RWPE1 (cell line): ENCODE measurements around the gene ADGRV1.
"Not testable (repeated sequence)": the region's sequence is repeated elsewhere in the genome, so short reads cannot be mapped to it uniquely, and the experiment has no call there.

Source experiments
- CTCF ChIA-PET: fragments of 350-600 bp; sonication (Branson Sonifier 250); formaldehyde crosslinking; extraction: SDS; loops from one replicate; lab custom pipeline; 2021; lab: Yijun Ruan, JAX
- POLR2A ChIA-PET: fragments of 400-600 bp; formaldehyde crosslinking; extraction: SDS; loops from one replicate; lab custom pipeline; 2020; ENCODE audit warnings: antibody characterized with exemption; ENCODE audit not compliant: low non-redundant PET; lab: Yijun Ruan, JAX
- DNase-seq: peaks from one replicate; pipeline ENCODE4 v3.0.0; 2012; ENCODE audit warnings: low spot score
- H3K27ac ChIP-seq: fragments of 450-650 bp; 2 replicates; pipeline ENCODE4 v1.5.1; 2017
- CTCF ChIP-seq: fragments of 450-650 bp; conservative IDR thresholded peaks from 2 replicates; pipeline ENCODE4 v1.5.1; 2017; ENCODE audit warnings: low read depth, mild to moderate bottlenecking

Gene ADGRV1

GRCh38 chr5:90813392-90813791, 254.8 kb downstream of the ADGRV1 start:
- no peak for TF ChIP-seq CTCF
- ChIA-PET CTCF (no interaction called here), POLR2A (no interaction called here)
- DNase-seq, result no peak
- no peak overlapping the region for H3K27ac ChIP-seq

DNA sequence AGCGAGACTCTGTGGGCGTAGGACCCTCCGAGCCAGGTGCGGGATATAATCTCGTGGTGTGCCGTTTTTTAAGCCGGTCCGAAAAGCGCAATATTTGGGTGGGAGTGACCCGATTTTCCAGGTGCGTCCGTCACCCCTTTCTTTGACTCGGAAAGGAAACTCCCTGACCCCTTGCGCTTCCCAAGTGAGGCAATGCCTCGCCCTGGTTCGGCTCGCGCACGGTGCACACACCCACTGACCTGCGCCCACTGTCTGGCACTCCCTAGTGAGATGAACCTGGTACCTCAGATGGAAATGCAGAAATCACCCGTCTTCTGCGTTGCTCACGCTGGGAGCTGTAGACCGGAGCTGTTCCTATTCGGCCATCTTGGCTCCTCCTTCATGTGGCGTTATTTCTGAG, 263.5 kb downstream of the ADGRV1 start:
- DNase-seq, H3K27ac ChIP-seq, POLR2A ChIA-PET, CTCF ChIA-PET: not testable (repeated sequence)

- ChIA-PET POLR2A (interaction anchor here (0.8 kb wide), 1 partner anchor 114 kb away, joined by 4 read pairs; no protein-coding TSS in a partner anchor), CTCF (no interaction called here)
- TF ChIP-seq CTCF, result no peak
- DNase-seq, result no peak
- H3K27ac ChIP-seq, result no peak overlapping the region
These were observed 265.8 kb downstream of the ADGRV1 start for GRCh38 chr5:90824436-90824835.

GRCh38 chr5:90830058-90830457, 271.5 kb downstream of the ADGRV1 start:
- ChIA-PET CTCF (interaction anchor here (0.6 to 1.0 kb wide), 2 partner anchors 14 to 616 kb away, joined by 3 to 4 read pairs; no protein-coding TSS in a partner anchor), POLR2A (no interaction called here)
- TF ChIP-seq CTCF, result no peak
- H3K27ac ChIP-seq, result no peak overlapping the region
- no peak for DNase-seq

DNA sequence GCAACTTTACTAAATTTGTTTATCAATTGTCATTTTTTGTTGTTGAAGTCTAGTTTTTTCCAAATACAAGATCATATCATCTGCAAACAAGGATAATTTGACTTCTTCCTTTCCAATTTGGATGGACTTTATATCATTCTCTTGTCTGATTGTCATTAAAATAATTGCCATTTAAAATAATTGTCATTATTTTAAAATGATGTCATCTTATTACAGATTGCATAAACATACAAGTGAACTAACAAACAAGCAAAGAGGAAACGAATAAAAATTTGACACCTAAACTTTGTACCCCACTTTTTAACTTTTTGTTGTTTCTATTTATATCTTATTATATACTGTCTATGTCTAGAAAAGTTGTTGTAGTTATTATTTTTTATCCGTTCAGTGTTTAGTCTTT, 275.2 kb downstream of the ADGRV1 start:
- ChIA-PET CTCF (no interaction called here), POLR2A (no interaction called here)
- TF ChIP-seq CTCF, result no peak
- H3K27ac ChIP-seq, result no peak overlapping the region
- DNase-seq, result no peak

DNA sequence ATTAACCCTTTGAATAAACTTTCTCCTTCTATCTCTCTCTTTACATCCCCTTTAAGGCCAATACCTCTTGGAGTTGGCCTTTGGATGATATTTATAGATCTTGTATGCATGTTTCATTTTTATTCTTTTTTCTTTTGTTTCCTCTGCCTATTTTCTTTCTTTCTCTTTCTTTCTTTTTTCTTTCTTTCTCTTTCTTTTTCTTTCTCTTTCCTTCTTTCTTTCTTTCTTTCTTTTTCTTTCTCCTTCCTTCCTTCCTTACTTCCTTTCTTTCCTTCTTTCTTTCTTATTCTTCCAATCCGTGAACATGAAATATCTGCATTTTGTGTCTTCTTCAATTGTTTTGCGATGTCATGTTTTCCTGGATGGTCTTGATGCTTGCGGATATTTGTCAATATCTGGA, 276.1 kb downstream of the ADGRV1 start:
- no peak for TF ChIP-seq CTCF
- POLR2A ChIA-PET, result no interaction called here
- no peak overlapping the region for H3K27ac ChIP-seq
- CTCF ChIA-PET, result interaction anchor here (0.6 kb wide), 1 partner anchor 32 kb away, joined by 3 read pairs; no protein-coding TSS in a partner anchor
- no peak for DNase-seq

- no peak for DNase-seq
- POLR2A ChIA-PET, result no interaction called here
- no peak overlapping the region for H3K27ac ChIP-seq
- CTCF ChIA-PET, result no interaction called here
- no peak for TF ChIP-seq CTCF
These were observed 284.8 kb downstream of the ADGRV1 start for GRCh38 chr5:90843443-90843842.
